Measurements from ENCODE around the gene WASF2.
"Not testable (repeated sequence)": the region's sequence is repeated elsewhere in the genome, so short reads cannot be mapped to it uniquely, and the experiment has no call there.

Gene WASF2

DNA sequence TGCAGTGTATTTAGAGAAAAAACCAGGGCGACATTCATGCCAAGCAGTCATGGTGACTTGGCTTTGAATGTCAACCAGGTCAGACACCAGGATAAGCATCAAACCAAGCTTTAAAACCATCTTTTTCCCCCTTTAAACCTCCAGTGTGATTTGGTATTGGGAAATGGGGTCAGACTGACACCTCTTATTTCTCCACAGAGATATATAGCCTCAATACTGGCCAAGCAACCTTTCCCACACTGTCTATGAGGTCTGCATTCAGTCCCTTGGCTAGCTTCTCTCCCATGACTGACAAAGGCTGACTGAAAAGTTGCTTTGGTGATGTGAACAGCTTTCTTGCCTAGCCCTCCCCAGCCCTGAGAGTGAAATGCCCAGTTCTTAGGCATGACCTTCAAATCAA, 75.9 kb downstream of the WASF2 start:
- no peak for DNase-seq

GRCh38 chr1:27413004-27413403, 77.0 kb downstream of the WASF2 start:
- no peak for DNase-seq

DNA sequence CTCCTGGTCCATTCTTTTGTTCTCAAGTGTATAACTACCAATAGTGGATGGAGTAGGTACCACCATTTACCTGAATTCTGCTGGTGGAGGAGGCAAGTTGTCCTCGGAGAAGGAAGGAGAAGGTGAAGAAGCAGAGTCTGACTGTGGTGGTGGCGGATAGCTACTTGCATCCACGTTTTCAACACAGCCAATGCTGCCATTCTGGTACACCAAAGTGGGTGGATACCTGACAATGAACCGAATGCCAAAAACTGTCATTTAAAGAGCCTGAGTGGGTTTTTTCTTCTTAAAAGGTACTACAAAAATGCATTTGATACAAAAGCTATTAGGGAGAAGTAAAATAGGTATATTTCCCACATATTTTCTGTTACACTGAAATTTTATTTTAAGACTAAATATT, 77.5 kb downstream of the WASF2 start:
- no peak for DNase-seq

DNA sequence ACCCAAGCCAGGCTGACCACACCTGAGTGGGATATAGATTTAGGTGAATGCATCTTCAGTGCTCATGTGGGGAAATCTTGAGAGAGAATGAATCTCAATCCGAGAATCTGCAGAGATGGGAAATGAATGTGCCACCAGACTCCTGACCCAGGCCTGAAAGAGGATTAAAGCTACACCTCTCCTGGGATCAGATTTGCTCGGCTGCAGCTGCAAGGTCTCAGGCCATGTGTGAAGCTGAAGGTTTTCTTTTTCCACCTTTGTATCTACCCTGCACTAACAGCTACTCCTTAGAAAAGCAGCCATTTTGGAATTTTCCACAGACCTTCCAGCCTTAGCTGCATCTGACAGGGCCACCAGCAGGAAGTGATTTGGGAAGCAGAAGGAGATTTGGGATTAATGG, 79.3 kb downstream of the WASF2 start:
- no peak for DNase-seq

DNA sequence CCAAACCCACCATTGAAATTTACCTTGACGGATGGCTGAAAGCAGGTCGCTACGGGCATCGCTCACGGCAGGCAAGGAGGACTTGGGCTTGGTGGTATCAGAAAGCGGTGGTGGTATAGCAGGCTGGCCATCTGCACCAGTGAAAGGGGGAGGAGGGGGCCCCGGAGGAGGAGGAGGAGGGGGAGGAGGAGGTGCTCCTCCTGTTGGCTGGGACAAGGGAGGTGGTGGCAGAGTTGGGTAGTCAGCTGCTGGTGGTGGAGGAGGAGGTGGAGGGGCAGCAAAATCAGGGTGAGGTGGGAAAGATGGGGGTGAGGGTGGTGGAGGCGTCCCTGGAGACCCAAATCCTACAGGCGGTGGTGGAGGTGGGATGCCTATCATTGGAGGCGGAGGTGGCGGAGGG, 80.3 kb downstream of the WASF2 start:
- DNase-seq, result no peak

DNA sequence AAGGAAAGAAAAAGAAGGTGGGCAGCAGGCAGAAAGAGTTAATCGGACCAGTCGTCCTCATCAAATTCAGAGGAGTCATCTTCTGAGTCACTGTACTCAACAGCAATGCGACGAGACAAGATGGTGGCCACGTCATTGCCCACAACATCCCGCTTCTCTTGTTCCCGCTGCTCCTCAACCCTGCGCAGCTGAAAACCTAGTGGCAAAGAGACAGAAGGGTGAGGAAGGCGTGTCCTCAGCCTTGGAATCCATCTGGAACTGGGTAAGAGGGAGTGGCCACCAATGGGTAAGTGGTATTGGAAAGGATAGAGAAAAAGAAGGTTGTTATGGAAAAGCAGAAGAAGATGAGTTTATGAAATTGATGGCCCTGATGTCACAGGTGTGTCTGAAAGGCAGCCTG, 81.8 kb downstream of the WASF2 start:
- DNase-seq, result no peak

- DNase-seq, result not testable (repeated sequence)
Observed at GRCh38 chr1:27406791-27407190, 83.2 kb downstream of the WASF2 start.

- no peak for DNase-seq
Observed at GRCh38 chr1:27406362-27406680, 83.6 kb downstream of the WASF2 start.

- not testable (repeated sequence) for DNase-seq
Observed at GRCh38 chr1:27405598-27406361, 84.2 kb downstream of the WASF2 start.

DNA sequence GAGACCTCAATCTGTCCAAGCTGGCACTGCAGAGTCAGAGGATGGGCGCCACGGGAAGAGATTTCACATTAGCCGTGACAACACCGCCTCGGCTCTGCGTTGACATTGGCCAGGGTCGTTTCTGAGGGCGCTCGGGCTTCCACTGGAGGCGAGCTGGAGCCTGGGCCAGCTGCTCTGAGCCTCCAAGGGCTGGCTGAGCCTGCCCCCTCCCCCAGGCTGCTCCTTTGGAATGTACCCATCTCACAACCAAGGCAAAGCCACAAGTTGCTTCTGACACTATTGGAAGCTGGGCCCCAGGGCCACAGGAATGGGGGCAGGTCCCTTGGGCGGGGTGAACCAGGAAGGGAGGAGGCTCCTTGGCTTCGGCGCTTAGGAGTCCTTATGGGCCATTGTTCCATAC, 84.9 kb downstream of the WASF2 start:
- no peak for DNase-seq

GRCh38 chr1:27403931-27404330, 86.0 kb downstream of the WASF2 start:
- DNase-seq, result no peak

DNA sequence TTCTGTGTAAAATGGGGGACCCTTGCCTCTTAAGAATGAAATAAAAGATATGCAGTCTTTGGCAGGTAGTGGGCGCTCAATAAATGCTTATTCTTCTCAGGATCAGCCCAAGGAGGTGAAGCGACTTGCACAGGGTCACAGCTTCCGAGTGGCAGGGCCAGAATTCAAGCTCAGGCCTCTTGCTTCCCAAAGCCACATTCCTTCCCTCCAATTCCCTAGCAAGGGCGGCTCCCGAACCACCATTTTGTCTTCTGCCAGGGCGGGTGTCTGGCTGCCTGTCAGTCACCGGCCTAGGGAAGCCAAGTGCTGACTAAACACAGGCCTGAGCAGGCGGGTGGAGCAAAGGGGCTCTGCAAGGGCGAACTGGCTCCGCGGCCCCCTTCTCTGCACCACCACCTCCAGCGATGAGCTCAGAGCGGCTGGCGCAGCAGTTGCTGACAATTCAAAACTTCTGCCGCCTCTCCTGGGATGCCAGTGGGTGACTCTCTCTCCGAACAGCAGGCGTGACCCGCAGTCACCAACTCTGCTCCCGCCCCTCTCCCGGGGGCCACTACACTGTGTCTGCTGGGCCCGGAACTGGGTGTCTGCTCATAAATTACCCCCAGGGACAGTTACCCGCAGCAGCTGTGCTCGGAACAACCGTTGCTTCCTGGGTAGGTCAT, 86.8 kb downstream of the WASF2 start:
- DNase-seq, result no peak

DNA sequence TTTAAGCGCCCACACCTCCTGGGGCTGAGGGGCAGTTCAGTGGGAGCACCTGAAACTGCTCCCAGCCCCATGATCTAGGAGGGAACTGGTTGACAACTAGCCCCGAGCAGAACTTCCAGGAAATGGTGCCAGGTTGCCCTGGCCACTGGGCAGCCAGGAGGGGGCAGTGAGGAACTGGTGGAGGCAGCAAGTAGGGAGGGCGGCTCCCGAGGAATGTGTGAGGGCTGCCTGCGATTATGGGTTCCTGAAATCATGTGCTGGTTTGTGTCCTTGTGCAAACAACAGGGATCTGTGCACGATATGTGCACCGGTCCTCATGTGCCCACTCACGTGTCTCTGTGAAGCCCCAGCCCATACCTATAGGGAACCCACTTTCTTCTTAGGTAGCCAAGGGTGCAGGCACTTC, 87.6 kb downstream of the WASF2 start:
- DNase-seq, result no peak

DNA sequence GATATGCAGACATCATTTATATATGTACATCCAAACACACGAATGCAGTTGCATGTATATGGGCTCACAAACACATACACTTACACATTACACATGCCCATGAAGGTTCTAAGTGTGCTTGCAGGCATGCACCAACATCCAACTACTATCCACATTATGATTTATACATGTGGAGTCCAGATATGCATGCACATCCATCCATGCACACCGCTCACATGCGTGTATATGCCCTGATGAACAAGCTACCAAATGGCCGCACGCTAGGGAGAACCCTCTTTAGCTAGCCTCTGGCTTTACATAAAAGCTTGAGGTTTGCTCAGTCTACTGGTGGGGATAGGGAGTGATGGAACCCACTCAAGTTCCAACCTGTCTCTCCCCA, 89.0 kb downstream of the WASF2 start:
- no peak for DNase-seq

DNA sequence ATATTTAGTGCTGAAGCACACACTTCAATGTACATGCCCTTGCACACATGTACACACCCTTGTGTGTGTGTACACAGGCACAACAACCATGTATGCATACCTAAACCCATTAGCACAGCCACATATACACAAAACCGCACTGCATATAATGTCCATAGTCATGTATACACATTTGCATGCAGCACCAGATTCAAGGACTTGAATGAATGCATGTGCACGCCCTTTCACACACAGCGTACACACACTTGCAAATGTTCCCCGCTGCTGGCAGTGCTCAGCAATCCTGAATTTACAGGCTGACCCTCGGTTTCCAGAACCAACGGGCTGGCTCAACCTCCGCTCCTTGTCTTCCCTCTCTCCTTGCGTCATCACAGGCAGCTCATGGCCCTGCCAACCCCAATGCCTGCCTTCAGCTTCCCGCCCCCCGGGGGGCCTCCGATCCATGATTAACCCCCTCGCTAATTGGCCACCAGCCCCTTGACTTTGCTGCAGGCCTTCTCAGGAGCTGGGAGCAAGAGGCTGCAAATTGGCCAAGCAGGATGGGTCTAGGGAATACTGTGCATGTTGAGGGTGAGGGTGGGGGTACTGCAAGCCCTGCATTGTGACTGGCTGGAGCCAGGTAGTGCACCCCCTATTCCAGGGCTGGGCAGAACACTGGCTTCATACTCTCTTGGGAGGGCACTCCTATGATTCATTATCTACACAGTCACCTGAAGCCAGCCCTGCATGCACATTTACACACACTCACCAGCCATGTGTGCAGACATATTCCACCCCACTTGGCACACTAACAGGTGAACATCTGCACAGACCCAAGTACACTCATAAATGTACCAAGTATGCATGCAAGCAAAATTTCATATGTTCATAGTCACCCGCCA, 89.6 kb downstream of the WASF2 start:
- no peak for DNase-seq

DNA sequence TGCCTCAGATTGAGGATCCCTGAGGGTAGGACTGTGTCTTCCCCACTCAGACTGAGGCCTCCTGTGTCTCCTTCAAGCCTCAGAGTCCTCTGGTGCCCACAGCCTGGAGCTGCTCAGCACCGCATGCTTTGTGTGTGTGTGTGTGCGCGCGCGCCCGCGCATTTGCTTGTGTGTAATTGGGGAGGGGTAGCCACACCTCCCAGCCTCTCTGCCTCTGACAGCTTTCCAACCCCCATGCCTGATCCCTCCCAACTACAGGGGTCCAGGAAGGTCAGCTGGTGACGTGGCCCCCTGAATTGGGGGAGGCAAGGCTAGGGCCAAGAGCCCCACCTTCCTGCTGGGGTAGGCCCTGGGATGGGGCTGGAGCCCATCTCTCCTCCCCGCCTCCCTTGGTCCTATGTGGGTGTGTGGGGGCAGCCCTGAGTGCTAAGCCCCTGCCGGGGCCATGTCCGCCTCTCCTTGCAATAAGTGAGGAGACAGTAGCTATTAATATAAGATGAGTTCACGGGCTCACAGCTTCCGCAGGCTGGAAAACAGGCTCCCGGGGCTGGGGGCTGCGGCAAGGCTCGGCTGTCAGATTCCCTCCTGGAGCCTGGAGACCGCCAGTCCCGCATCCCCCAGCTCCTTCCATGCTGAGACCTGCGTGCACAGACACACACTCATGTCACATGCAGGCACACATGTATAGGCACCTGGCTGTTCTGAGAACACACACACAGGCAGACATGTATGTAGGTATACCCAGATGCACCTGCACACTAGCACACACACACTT, 90.5 kb downstream of the WASF2 start:
- no peak for DNase-seq

DNA sequence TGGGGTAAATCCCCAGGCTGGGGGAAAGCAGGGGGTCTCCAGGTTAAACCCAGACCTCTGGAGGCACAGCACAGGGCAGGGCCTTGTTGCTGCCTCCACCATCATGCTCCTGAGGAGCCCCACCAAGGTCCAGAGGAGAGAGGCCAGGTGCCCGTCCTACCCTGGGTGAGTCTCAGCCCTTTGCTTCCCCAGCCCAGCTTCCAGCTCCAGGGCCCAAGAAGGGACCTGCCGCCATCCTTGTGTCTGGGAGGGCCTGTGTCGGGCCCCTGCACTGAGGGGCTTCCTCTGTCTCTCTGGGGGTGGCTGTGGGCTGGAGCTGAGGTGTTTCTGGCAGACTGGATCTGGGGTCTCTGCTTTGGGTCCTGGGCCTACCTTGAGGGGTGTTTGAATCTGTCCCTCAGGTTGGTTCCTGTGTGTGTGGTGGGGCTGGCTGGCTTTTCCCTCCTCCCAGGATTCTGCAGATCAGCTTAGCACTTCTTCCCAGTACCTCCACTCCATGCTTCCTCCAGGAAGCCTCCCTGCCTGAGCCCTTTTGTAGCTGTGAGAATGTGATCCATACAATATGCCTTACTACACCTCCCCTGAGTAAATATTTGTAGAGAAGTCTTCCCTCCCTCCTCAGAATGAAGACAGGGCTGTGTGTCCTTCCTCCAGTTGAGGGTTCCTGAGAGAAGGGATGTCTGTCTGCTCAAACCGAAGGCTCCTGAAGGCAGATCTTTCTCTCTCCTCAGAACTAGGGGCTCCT, 91.4 kb downstream of the WASF2 start:
- DNase-seq, result no peak

DNA sequence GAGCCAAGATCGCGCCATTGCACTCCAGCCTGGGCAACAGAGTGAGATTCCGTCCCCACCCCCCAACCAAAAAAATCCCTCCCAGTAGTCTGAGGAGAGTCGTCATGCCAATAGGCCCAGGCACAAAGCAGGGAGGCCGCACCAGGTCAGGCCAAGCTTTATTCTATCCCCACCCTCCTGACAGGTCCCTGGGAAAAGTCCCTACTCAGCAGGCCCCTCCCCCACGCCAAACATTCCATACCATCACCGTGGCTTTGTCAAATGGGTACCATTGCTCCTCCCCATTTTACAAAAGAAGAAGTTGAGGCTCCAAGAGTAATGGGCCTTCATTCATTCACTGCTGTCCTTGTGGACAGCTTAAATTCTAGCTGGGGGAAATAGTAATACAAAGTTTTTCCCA, 92.2 kb downstream of the WASF2 start:
- no peak for DNase-seq

- DNase-seq, result no peak
Observed at GRCh38 chr1:27397110-27397509, 92.9 kb downstream of the WASF2 start.

- DNase-seq, result peak; percentile 21
Observed at GRCh38 chr1:27395441-27396195, 94.3 kb downstream of the WASF2 start.

DNA sequence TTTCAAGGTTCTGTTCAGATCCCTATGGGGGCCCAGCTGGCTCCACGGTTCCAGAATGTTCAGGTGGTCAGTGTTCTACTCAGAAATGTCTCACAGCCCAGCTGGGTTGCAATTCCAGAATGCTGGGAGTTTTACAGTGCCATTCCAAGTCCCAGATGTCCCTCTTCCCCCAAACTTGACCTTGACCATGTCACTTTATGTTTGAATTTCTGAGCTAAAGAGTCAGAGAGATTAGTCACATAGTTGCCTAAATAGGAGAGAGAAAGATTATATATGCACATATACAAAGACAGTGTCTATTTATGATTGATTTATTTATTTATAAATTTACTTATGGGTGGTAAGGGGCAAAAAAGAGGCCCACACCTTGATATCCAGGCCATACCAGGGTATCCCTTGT, 95.0 kb downstream of the WASF2 start:
- no peak for DNase-seq

GRCh38 chr1:27394282-27394658, 95.7 kb downstream of the WASF2 start:
- no peak for DNase-seq
